Lower leg skin (tissue), 4 donors: ENCODE results near the gene MVB12B. TPM values are rescaled to one million over a fixed set of nuclear protein-coding genes. Genes with fewer than 3 reads are reported as not detected.
"Not testable (repeated sequence)": the region's sequence is repeated elsewhere in the genome, so short reads cannot be mapped to it uniquely, and the experiment has no call there.

Experiments used
- DNase-seq, 2 donors: peaks; one replicate each; pipeline ENCODE4 v3.0.0-alpha.2; 2019; ENCODE audit warnings: low spot score in 2 of 2
- H3K4me3 ChIP-seq: fragments of 200-600 bp; sonication (generic); 2 replicates; pipeline ENCODE4 v1.5.1; 2017; ENCODE audit warnings: mild to moderate bottlenecking, low read depth; ENCODE audit not compliant: poor library complexity, severe bottlenecking
- CTCF ChIP-seq, 3 donors: fragments of 450-650 bp; IDR thresholded peaks; one replicate each; pipeline ENCODE4 v1.5.1; 2016; ENCODE audit warnings: antibody characterized with exemption in 3 of 3, mild to moderate bottlenecking in 3 of 3, moderate library complexity in 2 of 3
- POLR2A ChIP-seq, 2 donors: fragments of 450-650 bp; IDR thresholded peaks; one replicate each; pipeline ENCODE4 v1.6.1; 2016 to 2017; ENCODE audit warnings: antibody characterized with exemption in 2 of 2, mild to moderate bottlenecking in 1 of 2, moderate library complexity in 1 of 2
- WGBS, 2 donors: methylation state at CpG; one replicate each; pipeline ENCODE4 v1.1.5; 2018; 5-methylcytosine and 5-hydroxymethylcytosine counted together
- intact Hi-C: fragments of 100-400 bp; cut with DNase I; formaldehyde crosslinking; loops from one replicate; pipeline ENCODE4 v1.15.0; 2023; ENCODE audit warnings: low total_unique reads
- total RNA-seq, 4 donors: library from RNA; depleted of rRNA; stranded (reverse); fragments of >200 nt; gene quantifications; one replicate each; pipeline ENCODE4 v1.1.0, GENCODE V29; 2016

The MVB12B gene
- total RNA-seq, 4 donors from 2014 or later = 8.6 to 12.5 (median 10.9) TPM

DNA sequence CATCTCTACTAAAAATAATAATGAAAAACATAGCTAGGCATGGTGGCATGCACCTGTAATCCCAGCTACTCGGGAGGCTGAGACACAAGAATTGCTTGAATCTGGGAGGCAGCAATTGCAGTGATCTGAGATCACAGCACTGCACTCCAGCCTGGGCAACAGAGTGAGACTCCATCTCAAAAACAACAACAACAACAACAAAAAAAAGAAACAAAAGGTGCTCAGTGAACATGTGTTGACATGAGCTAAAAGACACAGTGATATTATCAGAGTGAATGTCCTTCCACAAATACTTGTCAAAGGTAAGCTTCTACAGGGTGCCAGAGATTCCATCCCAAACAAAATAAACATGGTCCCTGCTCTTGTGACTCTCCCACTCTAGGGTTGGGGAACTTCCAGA, 211.9 kb downstream of the MVB12B start:
- DNase-seq = no peak
- no peak overlapping the region for H3K4me3 ChIP-seq
- intact Hi-C loops = no loop called here
- TF ChIP-seq CTCF (IDR thresholded peaks at IDR 0.05) (no peak), POLR2A (IDR thresholded peaks at IDR 0.05) (no peak)
- 90 to 92% methylated on average over 1 of the region's 1 CpG for WGBS, 2 donors

DNA sequence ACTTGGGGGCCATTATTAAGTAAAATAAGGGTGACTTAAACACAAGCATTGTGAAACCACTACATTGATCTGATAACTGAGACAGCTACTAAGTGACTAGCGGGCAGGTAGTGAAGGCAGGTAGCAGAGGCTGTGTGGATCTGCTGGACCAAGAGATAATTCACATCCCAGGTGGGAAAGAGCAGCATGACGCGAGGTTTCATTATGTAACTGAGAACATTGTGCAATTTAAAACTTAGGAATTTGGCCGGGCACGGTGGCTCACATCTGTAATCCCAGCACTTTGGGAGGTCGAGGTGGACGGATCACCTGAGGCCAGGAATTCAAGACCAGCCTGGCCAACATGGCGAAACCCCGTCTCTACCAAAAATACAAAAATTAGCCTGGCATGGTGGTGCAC, 213.8 kb downstream of the MVB12B start:
- WGBS, 2 donors = 74 to 83% methylated on average over 9 of the region's 9 CpGs
- intact Hi-C loops, DNase-seq, H3K4me3 ChIP-seq: not testable (repeated sequence)

DNA sequence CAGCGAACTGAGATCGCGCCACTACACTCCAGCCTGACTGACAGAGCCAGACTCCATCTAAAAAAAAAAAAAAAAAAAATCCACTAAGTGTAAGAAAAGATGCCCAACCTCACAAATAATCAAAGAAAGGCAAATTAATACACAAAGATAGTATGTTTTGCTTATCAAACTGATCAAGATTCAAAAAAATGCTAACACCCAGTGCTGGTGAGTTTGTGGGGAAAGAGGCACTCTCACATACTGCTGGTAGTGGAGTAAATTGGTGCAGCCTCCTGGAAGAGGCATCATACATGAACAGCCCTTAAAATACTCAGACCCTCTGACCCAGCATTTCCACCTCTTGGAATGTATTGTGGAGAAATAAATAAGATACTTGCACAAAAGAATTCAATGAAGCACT, 216.9 kb downstream of the MVB12B start:
- 100% methylated on average over 3 of the region's 3 CpGs for WGBS, 2 donors
- H3K4me3 ChIP-seq = no peak overlapping the region
- no peak for TF ChIP-seq CTCF (IDR thresholded peaks at IDR 0.05)
- no peak for TF ChIP-seq POLR2A (IDR thresholded peaks at IDR 0.05)
- DNase-seq = no peak
- intact Hi-C loops = no loop called here

GRCh38 chr9:126545106-126545505, 218.5 kb downstream of the MVB12B start:
- intact Hi-C loops = no loop called here
- TF ChIP-seq CTCF (IDR thresholded peaks at IDR 0.05) = no peak
- no peak for TF ChIP-seq POLR2A (IDR thresholded peaks at IDR 0.05)
- DNase-seq = no peak
- WGBS, 2 donors = 76 to 81% methylated on average over 7 of the region's 7 CpGs
- H3K4me3 ChIP-seq = no peak overlapping the region

DNA sequence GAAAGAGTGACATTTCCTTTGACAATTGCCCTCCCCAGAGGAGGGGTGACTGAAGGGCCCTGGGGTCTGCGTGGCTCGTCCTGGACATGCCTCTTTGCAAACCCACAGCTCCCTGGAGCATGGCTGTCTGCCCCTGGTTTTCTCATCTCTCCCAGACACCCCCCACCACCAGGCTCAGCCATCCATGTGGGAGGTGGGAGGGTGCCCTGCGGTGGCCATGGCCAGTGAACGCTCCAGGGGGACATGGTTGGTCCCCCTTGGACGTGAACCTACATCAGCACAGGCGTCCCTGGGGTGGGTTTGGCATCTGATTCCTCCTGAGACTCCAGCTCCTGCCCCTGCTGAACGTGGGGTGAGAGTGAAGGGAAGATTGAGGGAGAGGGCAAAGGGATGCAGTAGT, 219.4 kb downstream of the MVB12B start:
- no peak for TF ChIP-seq CTCF (IDR thresholded peaks at IDR 0.05)
- TF ChIP-seq POLR2A (IDR thresholded peaks at IDR 0.05) = no peak
- no peak overlapping the region for H3K4me3 ChIP-seq
- intact Hi-C loops = no loop called here
- 84 to 90% methylated on average over 7 of the region's 7 CpGs for WGBS, 2 donors
- DNase-seq = no peak

DNA sequence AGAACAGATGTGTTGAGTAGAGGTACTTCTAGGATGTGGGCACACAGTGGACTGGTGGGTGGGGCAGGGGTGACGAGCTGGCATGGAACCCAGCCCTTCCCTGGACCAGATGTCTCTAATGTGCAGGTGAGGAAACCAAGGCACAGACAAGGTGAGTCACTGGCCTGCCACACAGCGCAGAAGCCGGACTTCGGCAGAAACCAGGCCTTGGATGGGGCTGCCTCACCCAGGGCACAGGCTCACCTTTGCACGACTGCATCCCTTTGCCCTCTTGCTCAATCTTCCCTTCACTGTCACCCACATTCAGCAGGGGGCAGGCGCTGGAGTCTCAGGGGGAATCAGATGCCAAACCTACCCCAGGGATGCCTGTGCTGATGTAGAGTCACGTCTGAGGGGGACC, 221.7 kb downstream of the MVB12B start:
- WGBS, 2 donors = 79 to 93% methylated on average over 6 to 7 of the region's 7 CpGs
- intact Hi-C loops = no loop called here
- no peak overlapping the region for H3K4me3 ChIP-seq
- TF ChIP-seq POLR2A (IDR thresholded peaks at IDR 0.05) (no peak), CTCF (IDR thresholded peaks at IDR 0.05) (no peak)
- peak in 1 of 2 donors; percentile 75 for DNase-seq
